BLaER1 treated with 17β-estradiol and CSF1 and Interleukin-3, amounts not matched to agents 10 nM and 100 nM (cell line): ENCODE measurements around the gene NME5.
"Not testable (repeated sequence)": the region's sequence is repeated elsewhere in the genome, so short reads cannot be mapped to it uniquely, and the experiment has no call there.

Experiments used
- H3K27ac ChIP-seq, 11 experiments: shearing (Covaris generic); formaldehyde crosslinking; 2 replicates each; pipeline ENCODE4 v1.8.1; 2022
- H3K27me3 ChIP-seq, 11 experiments: shearing (Covaris generic); formaldehyde crosslinking; 2 replicates each; pipeline ENCODE4 v1.8.1; 2022
- H3K36me3 ChIP-seq, 11 experiments: shearing (Covaris generic); formaldehyde crosslinking; 2 replicates each; pipeline ENCODE4 v1.8.1; 2022
- H3K4me1 ChIP-seq, 10 experiments: shearing (Covaris generic); formaldehyde crosslinking; 2 replicates each; pipeline ENCODE4 v1.8.1; 2022
- H3K4me2 ChIP-seq, 11 experiments: shearing (Covaris generic); formaldehyde crosslinking; 2 replicates each; pipeline ENCODE4 v1.8.1; 2022
- H3K4me3 ChIP-seq, 10 experiments: shearing (Covaris generic); formaldehyde crosslinking; 2 replicates each; pipeline ENCODE4 v1.8.1; 2022
- H3K9ac ChIP-seq, 11 experiments: shearing (Covaris generic); formaldehyde crosslinking; 2 replicates each; pipeline ENCODE4 v1.8.1; 2022
- H3K9me3 ChIP-seq, 11 experiments: shearing (Covaris generic); formaldehyde crosslinking; replicated peaks in 1 of 11; 2 replicates each; pipeline ENCODE4 v1.8.1; 2022
- H4K20me1 ChIP-seq, 11 experiments: shearing (Covaris generic); formaldehyde crosslinking; 2 replicates each; pipeline ENCODE4 v1.8.1; 2022
- Cebpa-rat ChIP-seq, 11 experiments: shearing (Covaris generic); IDR thresholded peaks; 2 replicates each; pipeline ENCODE4 v1.8.1; 2022

NME5 gene

GRCh38 chr5:138078006-138078643 is 61.1 kb downstream of the NME5 start:
- no peaks in the 10 kb centered on the region for H4K20me1 ChIP-seq
- no peak overlapping the region for H3K27ac ChIP-seq
- H3K27me3 ChIP-seq, result no peaks in the 10 kb centered on the region
- H3K36me3 ChIP-seq, result no peaks in the 10 kb centered on the region
- peaks cover 6 to 14% (median 11%) of the 10 kb centered on the region in 10 experiments; a peak in 15 of 20 replicates for H3K4me1 ChIP-seq
- no peaks in the 10 kb centered on the region for H3K9me3 ChIP-seq
- no peak overlapping the region for H3K9ac ChIP-seq
- no peak for TF ChIP-seq Cebpa-rat (IDR thresholded peaks at IDR 0.05)
- H3K4me3 ChIP-seq, result no peak overlapping the region
- no peak overlapping the region for H3K4me2 ChIP-seq

GRCh38 chr5:138077064-138077696 is 62.0 kb downstream of the NME5 start:
- Histone ChIP-seq H3K9ac (no peak overlapping the region), H4K20me1 (no peaks in the 10 kb centered on the region), H3K4me3 (no peak overlapping the region), H3K9me3 (no peaks in the 10 kb centered on the region), H3K4me2 (no peak overlapping the region), H3K4me1 (peaks cover 6 to 14% (median 11%) of the 10 kb centered on the region in 10 experiments; a peak in 15 of 20 replicates), H3K27me3 (no peaks in the 10 kb centered on the region), H3K27ac (no peak overlapping the region), H3K36me3 (no peaks in the 10 kb centered on the region)
- no peak for TF ChIP-seq Cebpa-rat (IDR thresholded peaks at IDR 0.05)

GRCh38 chr5:138070026-138070425 is 69.2 kb downstream of the NME5 start:
- not testable (repeated sequence) for H3K27me3 ChIP-seq, H3K4me3 ChIP-seq, H3K4me1 ChIP-seq, H3K9me3 ChIP-seq, H3K36me3 ChIP-seq, H3K27ac ChIP-seq, H4K20me1 ChIP-seq, H3K4me2 ChIP-seq, H3K9ac ChIP-seq

GRCh38 chr5:138068742-138069600 is 70.3 kb downstream of the NME5 start:
- Histone ChIP-seq H3K27ac (no peak overlapping the region), H3K9me3 (no peaks in the 10 kb centered on the region), H3K4me3 (no peak overlapping the region), H3K9ac (no peak overlapping the region), H3K27me3 (no peaks in the 10 kb centered on the region), H3K4me2 (no peak overlapping the region), H3K4me1 (no peaks in the 10 kb centered on the region), H3K36me3 (no peaks in the 10 kb centered on the region), H4K20me1 (no peaks in the 10 kb centered on the region)
- TF ChIP-seq Cebpa-rat (IDR thresholded peaks at IDR 0.05), result no peak

- H4K20me1 ChIP-seq, result no peaks in the 10 kb centered on the region
- no peak overlapping the region for H3K27ac ChIP-seq
- H3K4me3 ChIP-seq, result no peak overlapping the region
These were observed 71.3 kb downstream of the NME5 start for GRCh38 chr5:138067945-138068344.

More at GRCh38 chr5:138067945-138068344, 71.3 kb downstream of the NME5 start:
- Histone ChIP-seq H3K4me2 (no peak overlapping the region), H3K36me3 (no peaks in the 10 kb centered on the region), H3K4me1 (no peaks in the 10 kb centered on the region), H3K9me3 (no peaks in the 10 kb centered on the region), H3K9ac (no peak overlapping the region), H3K27me3 (no peaks in the 10 kb centered on the region)
- TF ChIP-seq Cebpa-rat (IDR thresholded peaks at IDR 0.05), result no peak
